Neutrophil (primary cell): ENCODE data around the gene MSTN.

Experiments
- H3K27ac ChIP-seq: fragments of 200-600 bp; sonication (generic); 2 replicates; pipeline ENCODE4 v1.5.1; 2016; ENCODE audit warnings: mild to moderate bottlenecking, moderate library complexity
- H3K27me3 ChIP-seq: fragments of 200-600 bp; sonication (generic); 2 replicates; pipeline ENCODE4 v1.6.0; 2016; ENCODE audit warnings: mild to moderate bottlenecking
- H3K36me3 ChIP-seq: fragments of 200-600 bp; sonication (generic); 2 replicates; pipeline ENCODE4 v1.5.1; 2017
- H3K4me1 ChIP-seq, 2 experiments: fragments of 200-600 bp in 1 of 2; sonication (generic) in 1 of 2; 1 replicate in 1 of 2; 2 replicates in 1 of 2; pipeline versions ENCODE4 v1.5.1 to v1.6.1; 2013 to 2016; ENCODE audit warnings: low read depth in 1 of 2, low read length in 1 of 2, mild to moderate bottlenecking in 1 of 2, moderate library complexity in 1 of 2; ENCODE audit not compliant: control insufficient read depth in 1 of 2, insufficient read depth in 1 of 2
- H3K4me3 ChIP-seq, 2 experiments: fragments of 200-600 bp in 1 of 2; sonication (generic) in 1 of 2; 1 replicate in 1 of 2; 2 replicates in 1 of 2; pipeline ENCODE4 v1.5.1; 2013 to 2016; ENCODE audit warnings: low read depth in 1 of 2, low read length in 1 of 2, mild to moderate bottlenecking in 1 of 2, moderate library complexity in 1 of 2
- H3K9me3 ChIP-seq: fragments of 200-600 bp; sonication (generic); 2 replicates; pipeline ENCODE4 v1.5.1; 2016
- CTCF ChIP-seq: fragments of 200-600 bp; sonication (generic); IDR thresholded peaks from 2 replicates; pipeline ENCODE4 v1.5.1; 2016; ENCODE audit warnings: antibody characterized with exemption

Gene MSTN

GRCh38 chr2:190062601-190063000 lies at the start of gene MSTN:
MSTN (minus strand) TSS chr2:190062729; CDS start chr2:190062596, 133 bp downstream.
- Histone ChIP-seq H3K4me1 (no peaks in the 10 kb centered on the region), H3K9me3 (no peaks in the 10 kb centered on the region), H3K4me3 (no peak within 1 kb of the TSS), H3K36me3 (no peaks in the 10 kb centered on the region), H3K27ac (no peak within 1 kb of the TSS), H3K27me3 (no peaks in the 10 kb centered on the region)
- TF ChIP-seq CTCF = no peak

GRCh38 chr2:190111166-190111565 lies 48.6 kb upstream of the MSTN start:
- no peak overlapping the region for H3K27ac ChIP-seq
- H3K27me3 ChIP-seq = no peaks in the 10 kb centered on the region
- no peak overlapping the region for H3K4me3 ChIP-seq
- H3K36me3 ChIP-seq = no peaks in the 10 kb centered on the region
- TF ChIP-seq CTCF = no peak
- H3K9me3 ChIP-seq = no peaks in the 10 kb centered on the region
- H3K4me1 ChIP-seq = no peaks in the 10 kb centered on the region

- Histone ChIP-seq H3K27me3 (no peaks in the 10 kb centered on the region), H3K27ac (no peak overlapping the region), H3K4me1 (no peaks in the 10 kb centered on the region), H3K4me3 (no peak overlapping the region), H3K36me3 (no peaks in the 10 kb centered on the region), H3K9me3 (no peaks in the 10 kb centered on the region)
- no peak for TF ChIP-seq CTCF
Measured at GRCh38 chr2:190110699-190111098, 48.2 kb upstream of the MSTN start.

- no peak overlapping the region for H3K27ac ChIP-seq
- H3K27me3 ChIP-seq = no peaks in the 10 kb centered on the region
- TF ChIP-seq CTCF = no peak
- no peaks in the 10 kb centered on the region for H3K36me3 ChIP-seq
- H3K9me3 ChIP-seq = no peaks in the 10 kb centered on the region
- H3K4me3 ChIP-seq = no peak overlapping the region
- no peaks in the 10 kb centered on the region for H3K4me1 ChIP-seq
Measured at GRCh38 chr2:190110131-190110530, 47.6 kb upstream of the MSTN start.

GRCh38 chr2:190107409-190107808 lies 44.9 kb upstream of the MSTN start:
- H3K36me3 ChIP-seq = no peaks in the 10 kb centered on the region
- H3K4me3 ChIP-seq = no peak overlapping the region
- TF ChIP-seq CTCF = no peak

GRCh38 chr2:190106783-190107182 lies 44.3 kb upstream of the MSTN start:
- no peaks in the 10 kb centered on the region for H3K27me3 ChIP-seq
- H3K36me3 ChIP-seq = no peaks in the 10 kb centered on the region
- no peaks in the 10 kb centered on the region for H3K9me3 ChIP-seq
- TF ChIP-seq CTCF = no peak
- H3K4me3 ChIP-seq = no peak overlapping the region
- no peaks in the 10 kb centered on the region for H3K4me1 ChIP-seq
- H3K27ac ChIP-seq = no peak overlapping the region

More at GRCh38 chr2:190107409-190107808, 44.9 kb upstream of the MSTN start:
- Histone ChIP-seq H3K9me3 (no peaks in the 10 kb centered on the region), H3K4me1 (no peaks in the 10 kb centered on the region), H3K27me3 (no peaks in the 10 kb centered on the region), H3K27ac (no peak overlapping the region)
